Bronchial epithelial cell (primary cell): ENCODE data around the gene SYT11. TPM values are rescaled to one million over a fixed set of nuclear protein-coding genes. Genes with fewer than 3 reads are reported as not detected.

ENCODE experiments used
- DNase-seq: peaks from one replicate; pipeline ENCODE4 v3.0.0-alpha.2; 2010; ENCODE audit warnings: low read depth
- FAIRE-seq: peaks from 2 replicates; lab custom pipeline; 2011; peaks lifted over from hg19 to GRCh38; lab: Jason Lieb, UNC
- H3K27me3 ChIP-seq: 2 replicates; pipeline ENCODE4 v1.5.1; 2011; ENCODE audit warnings: low read length; ENCODE audit not compliant: control insufficient read depth, insufficient read depth
- H3K36me3 ChIP-seq: 2 replicates; pipeline ENCODE4 v1.5.1; 2011; ENCODE audit warnings: low read length; ENCODE audit not compliant: control insufficient read depth, insufficient read depth
- H3K4me3 ChIP-seq: 2 replicates; pipeline ENCODE4 v1.5.1; 2011; ENCODE audit warnings: mild to moderate bottlenecking, low read depth, low read length, control low read depth
- total RNA-seq: library from RNA; depleted of rRNA; stranded (reverse); fragments of >200 nt; gene quantifications from 2 replicates; pipeline ENCODE4 v1.2.1, GENCODE V29; 2014
- TF ChIP-seq, protein P1 (sequence below): IDR thresholded peaks from 2 replicates; pipeline ENCODE4 v1.5.1; 2011; ENCODE audit warnings: mild to moderate bottlenecking, moderate library complexity, low read length, control low read depth, inconsistent platforms; ENCODE audit not compliant: insufficient read depth, severe bottlenecking

The SYT11 gene
- total RNA-seq, 1 donor from 2014 or later = 0.26 TPM

DNA sequence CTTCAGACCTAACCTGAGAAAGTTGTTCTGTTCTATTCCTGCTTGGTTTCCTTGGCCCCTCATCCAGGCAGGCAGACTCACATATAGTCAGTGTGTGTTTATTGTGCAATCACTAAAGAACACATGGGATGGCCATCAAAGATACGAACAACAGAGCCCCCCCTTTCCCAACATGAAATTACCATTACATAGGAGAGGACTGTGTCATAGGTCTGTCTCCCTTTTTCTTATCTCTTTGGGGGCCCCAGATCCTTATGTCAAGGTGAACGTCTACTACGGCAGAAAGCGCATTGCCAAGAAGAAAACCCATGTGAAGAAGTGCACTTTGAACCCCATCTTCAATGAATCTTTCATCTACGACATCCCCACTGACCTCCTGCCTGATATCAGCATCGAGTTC, 21.6 kb downstream of the SYT11 start:
- Histone ChIP-seq H3K36me3 (no peaks in the 10 kb centered on the region), H3K4me3 (no peak overlapping the region), H3K27me3 (no peaks in the 10 kb centered on the region)
- FAIRE-seq (no peak), DNase-seq (no peak)
- TF ChIP-seq, protein P1, sequence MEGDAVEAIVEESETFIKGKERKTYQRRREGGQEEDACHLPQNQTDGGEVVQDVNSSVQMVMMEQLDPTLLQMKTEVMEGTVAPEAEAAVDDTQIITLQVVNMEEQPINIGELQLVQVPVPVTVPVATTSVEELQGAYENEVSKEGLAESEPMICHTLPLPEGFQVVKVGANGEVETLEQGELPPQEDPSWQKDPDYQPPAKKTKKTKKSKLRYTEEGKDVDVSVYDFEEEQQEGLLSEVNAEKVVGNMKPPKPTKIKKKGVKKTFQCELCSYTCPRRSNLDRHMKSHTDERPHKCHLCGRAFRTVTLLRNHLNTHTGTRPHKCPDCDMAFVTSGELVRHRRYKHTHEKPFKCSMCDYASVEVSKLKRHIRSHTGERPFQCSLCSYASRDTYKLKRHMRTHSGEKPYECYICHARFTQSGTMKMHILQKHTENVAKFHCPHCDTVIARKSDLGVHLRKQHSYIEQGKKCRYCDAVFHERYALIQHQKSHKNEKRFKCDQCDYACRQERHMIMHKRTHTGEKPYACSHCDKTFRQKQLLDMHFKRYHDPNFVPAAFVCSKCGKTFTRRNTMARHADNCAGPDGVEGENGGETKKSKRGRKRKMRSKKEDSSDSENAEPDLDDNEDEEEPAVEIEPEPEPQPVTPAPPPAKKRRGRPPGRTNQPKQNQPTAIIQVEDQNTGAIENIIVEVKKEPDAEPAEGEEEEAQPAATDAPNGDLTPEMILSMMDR = no peak

DNA sequence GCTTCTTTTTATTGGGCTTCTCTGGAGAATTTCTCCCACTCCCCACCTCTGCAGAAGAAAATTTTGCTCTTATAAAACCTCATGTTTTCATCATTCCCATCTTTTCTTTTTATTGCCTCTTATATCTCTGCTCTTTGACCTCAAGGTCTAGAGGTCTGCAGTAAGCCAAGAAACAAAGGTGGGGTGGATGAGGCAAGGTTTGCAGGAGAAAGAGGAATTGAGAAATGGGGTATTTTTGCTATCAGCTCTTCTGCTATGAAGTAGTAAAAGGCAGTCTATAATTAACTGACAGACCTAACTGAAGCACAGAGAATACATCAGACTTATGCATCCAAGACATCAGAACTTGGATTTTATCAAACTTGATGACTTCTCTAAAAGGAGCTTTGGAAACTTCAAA, 22.9 kb downstream of the SYT11 start:
- Histone ChIP-seq H3K27me3 (no peaks in the 10 kb centered on the region), H3K36me3 (no peaks in the 10 kb centered on the region), H3K4me3 (no peak overlapping the region)
- TF ChIP-seq, protein P1 = no peak
- DNase-seq (no peak), FAIRE-seq (no peak)

DNA sequence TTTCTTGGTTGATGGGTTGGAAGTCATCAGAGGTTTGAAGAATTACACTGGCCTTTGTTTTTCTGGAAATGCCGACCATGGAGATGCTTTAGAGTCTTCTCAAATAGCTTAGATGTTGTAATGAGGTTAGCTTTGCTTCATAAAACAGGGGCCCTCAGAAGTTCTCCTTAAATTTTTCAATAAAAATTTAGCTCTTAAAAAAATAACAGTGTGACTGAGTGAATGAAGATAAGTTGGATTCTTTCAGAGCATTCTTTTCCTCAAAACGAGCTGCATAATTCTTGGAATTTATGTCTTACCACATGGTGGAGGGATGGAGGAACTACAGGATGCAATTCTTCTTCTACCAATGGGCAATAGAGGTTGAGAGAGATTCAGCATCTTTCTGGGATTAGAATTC, 23.4 kb downstream of the SYT11 start:
- FAIRE-seq (no peak), DNase-seq (no peak)
- H3K36me3 ChIP-seq = no peaks in the 10 kb centered on the region
- H3K4me3 ChIP-seq = no peak overlapping the region
- TF ChIP-seq, protein P1 = no peak
- H3K27me3 ChIP-seq = no peaks in the 10 kb centered on the region

DNA sequence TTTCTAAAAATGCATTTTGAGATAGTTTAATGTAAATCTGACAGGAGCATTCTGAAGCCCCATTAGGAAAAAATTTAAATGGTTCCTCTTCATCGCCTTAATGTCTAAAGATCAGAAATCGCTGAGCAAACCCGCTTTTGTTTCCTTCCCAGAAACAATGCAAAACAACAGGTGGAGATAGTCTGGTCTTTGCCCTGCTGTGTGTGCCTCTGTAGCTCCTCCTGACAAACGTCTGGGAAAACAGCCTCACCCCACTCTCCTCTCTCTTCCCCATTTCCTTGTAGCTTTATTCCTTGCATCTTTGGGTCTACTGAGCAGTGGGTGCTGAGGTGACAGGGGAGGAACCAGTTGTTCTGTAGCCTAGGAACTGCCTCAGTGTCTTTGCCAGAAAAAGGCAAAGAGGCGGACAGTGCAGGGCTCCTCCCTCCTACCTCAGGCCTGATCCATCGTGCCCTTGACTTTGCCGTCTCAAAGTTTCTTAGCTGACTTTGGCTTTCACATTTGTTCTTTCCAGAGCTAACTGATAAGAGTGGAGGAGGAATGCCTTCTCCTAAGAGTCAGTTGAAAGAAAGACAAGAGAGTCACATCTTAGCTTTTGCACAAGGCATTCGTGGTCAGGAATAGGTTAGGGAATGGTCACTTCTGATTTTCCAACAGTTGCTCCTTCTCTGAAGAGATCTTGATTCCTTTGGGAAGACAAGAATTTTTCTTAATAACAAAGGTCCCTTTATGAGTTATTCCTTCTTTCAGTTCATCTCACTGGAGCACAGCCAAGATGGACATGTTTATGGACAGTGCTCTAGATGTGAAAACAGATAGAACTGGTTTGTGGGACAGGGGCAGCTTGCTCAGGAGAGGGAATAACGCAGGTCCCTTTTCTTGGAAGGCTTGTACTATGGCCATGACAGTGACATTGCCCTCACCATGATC, 24.9 kb downstream of the SYT11 start:
- no peaks in the 10 kb centered on the region for H3K27me3 ChIP-seq
- H3K36me3 ChIP-seq = no peaks in the 10 kb centered on the region
- H3K4me3 ChIP-seq = no peak overlapping the region
- DNase-seq (no peak), FAIRE-seq (peak; percentile 40)
- TF ChIP-seq, protein P1 = no peak

DNA sequence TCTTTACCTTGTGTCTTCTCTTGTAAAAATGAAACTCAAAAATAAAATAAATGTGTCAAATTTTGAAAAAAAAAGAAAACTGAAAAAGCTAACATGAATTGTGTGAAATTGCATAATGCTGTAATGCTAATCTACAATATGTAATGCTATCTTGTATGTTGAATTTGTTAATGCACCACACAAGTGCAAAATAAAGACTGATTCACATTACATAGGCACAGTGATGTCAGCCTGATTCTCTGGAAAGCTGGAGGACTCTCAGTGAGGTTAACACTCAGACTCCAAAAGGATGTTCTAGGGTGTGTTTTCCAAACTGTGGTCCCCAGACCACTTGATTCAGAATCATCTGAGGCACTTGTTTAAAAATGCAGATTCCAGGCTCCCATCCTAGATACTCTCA, 25.6 kb downstream of the SYT11 start:
- Histone ChIP-seq H3K4me3 (no peak overlapping the region), H3K27me3 (no peaks in the 10 kb centered on the region), H3K36me3 (no peaks in the 10 kb centered on the region)
- no peak for FAIRE-seq
- DNase-seq = no peak
- TF ChIP-seq, protein P1 = no peak

DNA sequence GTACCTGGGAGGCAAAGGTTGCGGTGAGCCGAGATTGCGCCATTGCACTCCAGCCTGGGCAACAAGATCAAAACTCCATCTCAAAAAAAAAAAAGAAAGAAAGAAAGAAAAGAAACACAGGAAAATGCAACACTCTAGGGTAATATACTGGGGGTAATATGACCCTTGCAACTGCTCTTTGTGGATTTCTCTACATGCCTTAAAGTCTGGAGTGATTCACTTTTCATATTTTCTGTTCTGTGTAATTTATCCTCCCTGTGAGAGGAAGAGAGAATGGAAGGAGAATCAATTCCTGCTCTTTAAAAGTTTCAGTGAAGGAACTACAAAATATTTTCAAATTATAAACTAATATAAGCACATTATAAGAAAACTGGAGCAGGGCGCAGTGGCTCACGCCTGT, 29.1 kb downstream of the SYT11 start:
- DNase-seq = no peak
- no peak for FAIRE-seq

More for the DNA sequence above, 29.1 kb downstream of the SYT11 start:
- Histone ChIP-seq H3K27me3 (no peaks in the 10 kb centered on the region), H3K4me3 (no peak overlapping the region), H3K36me3 (no peaks in the 10 kb centered on the region)
- TF ChIP-seq, protein P1 = no peak
